OCI-LY1 (cell line): ENCODE data around the gene CTNND2.

ENCODE experiments used
- H2AFZ ChIP-seq: fragments of 200-600 bp; sonication (generic), shearing (Covaris generic); 2 replicates; pipeline ENCODE4 v1.6.0; 2014; ENCODE audit warnings: antibody characterized with exemption, mild to moderate bottlenecking, low read length
- H3F3A ChIP-seq: fragments of 200-600 bp; sonication (generic), shearing (Covaris generic); 2 replicates; pipeline ENCODE4 v1.6.0; 2014; ENCODE audit warnings: mild to moderate bottlenecking, antibody characterized with exemption, low read length, moderate library complexity; ENCODE audit not compliant: insufficient read depth
- H3K27ac ChIP-seq: fragments of 200-600 bp; sonication (generic); 2 replicates; pipeline ENCODE4 v1.5.1; 2014; ENCODE audit warnings: low read length, mixed run types, mild to moderate bottlenecking, low read depth; ENCODE audit not compliant: poor library complexity, severe bottlenecking
- H3K27me3 ChIP-seq: fragments of 200-600 bp; sonication (generic); 2 replicates; pipeline ENCODE4 v1.6.0; 2014; ENCODE audit warnings: antibody characterized with exemption, mild to moderate bottlenecking, low read length, moderate library complexity; ENCODE audit not compliant: insufficient read depth
- H3K36me3 ChIP-seq: fragments of 200-600 bp; sonication (generic); 2 replicates; pipeline ENCODE4 v1.6.1; 2014; ENCODE audit warnings: mild to moderate bottlenecking, antibody characterized with exemption, low read length, moderate library complexity, mixed read lengths; ENCODE audit not compliant: insufficient read depth
- H3K4me1 ChIP-seq: fragments of 200-600 bp; sonication (generic); 2 replicates; pipeline ENCODE4 v1.5.1; 2014; ENCODE audit warnings: mild to moderate bottlenecking, low read length, moderate library complexity; ENCODE audit not compliant: insufficient read depth, severe bottlenecking
- H3K4me2 ChIP-seq: fragments of 200-600 bp; sonication (generic), shearing (Covaris generic); 2 replicates; pipeline ENCODE4 v1.6.1; 2014; ENCODE audit warnings: low read length
- H3K4me3 ChIP-seq: fragments of 200-600 bp; sonication (generic); 2 replicates; pipeline ENCODE4 v1.5.1; 2014; ENCODE audit warnings: low read length, low read depth, mild to moderate bottlenecking, mixed read lengths; ENCODE audit not compliant: poor library complexity, severe bottlenecking
- H3K79me2 ChIP-seq: fragments of 200-600 bp; shearing (Covaris generic); 2 replicates; pipeline ENCODE4 v1.6.1; 2016; ENCODE audit warnings: mixed run types, low read length, mixed read lengths; ENCODE audit not compliant: insufficient read depth
- H3K9ac ChIP-seq: fragments of 200-600 bp; sonication (generic), shearing (Covaris generic); 2 replicates; pipeline ENCODE4 v1.6.1; 2014; ENCODE audit warnings: mild to moderate bottlenecking, low read length, mixed read lengths
- H3K9me2 ChIP-seq: fragments of 200-600 bp; sonication (generic), shearing (Covaris generic); 2 replicates; pipeline ENCODE4 v1.6.1; 2014; ENCODE audit warnings: low read depth, mild to moderate bottlenecking, low read length, mixed read lengths
- H3K9me3 ChIP-seq: fragments of 200-600 bp; shearing (Covaris generic); 2 replicates; pipeline ENCODE4 v1.6.1; 2014; ENCODE audit warnings: low read length, mixed read lengths
- H4K20me1 ChIP-seq: fragments of 200-600 bp; sonication (generic), shearing (Covaris generic); 2 replicates; pipeline ENCODE4 v1.6.0; 2016; ENCODE audit warnings: mild to moderate bottlenecking, low read length; ENCODE audit not compliant: insufficient read depth
- CTCF ChIP-seq: fragments of 200-600 bp; sonication (generic), shearing (Covaris generic); IDR thresholded peaks from 2 replicates; pipeline ENCODE4 v1.5.1; 2017; ENCODE audit warnings: mild to moderate bottlenecking, antibody characterized with exemption, low read length, moderate library complexity, mixed read lengths
- EZH2 ChIP-seq: fragments of 200-600 bp; sonication (generic), shearing (Covaris generic); IDR thresholded peaks from 2 replicates; pipeline ENCODE4 v1.8.0; 2017; ENCODE audit warnings: borderline replicate concordance, mixed run types, mild to moderate bottlenecking, antibody characterized with exemption, low read length, moderate library complexity, mixed read lengths

Gene CTNND2

GRCh38 chr5:11269515-11269914, 634.7 kb downstream of the CTNND2 start:
- Histone ChIP-seq H3K27me3 (0 out of 2 replicates have a peak, but pooled peaks cover 4% of the 10 kb centered on the region), H3K9me2 (no peaks in the 10 kb centered on the region), H3K4me3 (no peak overlapping the region), H2AFZ (no peak overlapping the region), H3F3A (no peaks in the 10 kb centered on the region), H3K36me3 (no peaks in the 10 kb centered on the region), H3K4me1 (no peaks in the 10 kb centered on the region), H3K9me3 (no peaks in the 10 kb centered on the region), H3K79me2 (no peaks in the 10 kb centered on the region), H3K4me2 (no peak overlapping the region), H3K27ac (no peak overlapping the region), H4K20me1 (no peaks in the 10 kb centered on the region), H3K9ac (no peak overlapping the region)
- no peak for TF ChIP-seq EZH2
- TF ChIP-seq CTCF: no peak

- Histone ChIP-seq H3K9me3 (no peaks in the 10 kb centered on the region), H3K27me3 (0 out of 2 replicates have a peak, but pooled peaks cover 4% of the 10 kb centered on the region), H3K9ac (no peak overlapping the region), H3K36me3 (no peaks in the 10 kb centered on the region), H2AFZ (no peak overlapping the region), H3K9me2 (no peaks in the 10 kb centered on the region), H3K4me2 (no peak overlapping the region), H3K27ac (no peak overlapping the region), H3K4me1 (no peaks in the 10 kb centered on the region), H3F3A (no peaks in the 10 kb centered on the region), H3K4me3 (no peak overlapping the region), H3K79me2 (no peaks in the 10 kb centered on the region), H4K20me1 (no peaks in the 10 kb centered on the region)
- TF ChIP-seq CTCF (no peak), EZH2 (no peak)
Observed at GRCh38 chr5:11268891-11269290, 635.4 kb downstream of the CTNND2 start.

- Histone ChIP-seq H4K20me1 (no peaks in the 10 kb centered on the region), H3K9me3 (no peaks in the 10 kb centered on the region), H2AFZ (no peak overlapping the region), H3F3A (no peaks in the 10 kb centered on the region), H3K4me2 (no peak overlapping the region), H3K4me1 (no peaks in the 10 kb centered on the region), H3K27ac (no peak overlapping the region), H3K4me3 (no peak overlapping the region), H3K79me2 (no peaks in the 10 kb centered on the region), H3K27me3 (0 out of 2 replicates have a peak, but pooled peaks cover 4% of the 10 kb centered on the region), H3K9me2 (no peaks in the 10 kb centered on the region), H3K36me3 (no peaks in the 10 kb centered on the region), H3K9ac (no peak overlapping the region)
- TF ChIP-seq CTCF (no peak), EZH2 (no peak)
Observed at GRCh38 chr5:11266331-11266730, 637.9 kb downstream of the CTNND2 start.
